Gastrocnemius medialis (tissue), 4 donors: ENCODE results near the gene DMAC2. TPM values are rescaled to one million over a fixed set of nuclear protein-coding genes. Genes with fewer than 3 reads are reported as not detected.
"Not testable (repeated sequence)": the region's sequence is repeated elsewhere in the genome, so short reads cannot be mapped to it uniquely, and the experiment has no call there.

ENCODE experiments used
- ATAC-seq, 2 donors: fragments of 150-250 bp; one replicate each; pipeline ENCODE4 v1.9.1; 2016
- DNase-seq, 2 donors: peaks; one replicate each; pipeline ENCODE4 v3.0.0-alpha.2; 2019
- H3K27ac ChIP-seq, 4 donors: fragments of 200-600 bp; sonication (generic); 1 replicate in 1 of 4; 2 replicates in 3 of 4; pipeline ENCODE4 v1.5.1; 2016 to 2018; ENCODE audit warnings: mild to moderate bottlenecking in 2 of 4, moderate library complexity in 1 of 4
- H3K27me3 ChIP-seq, 3 donors: fragments of 200-600 bp; sonication (generic) in 2 of 3; 1 replicate in 1 of 3; 2 replicates in 2 of 3; pipeline versions ENCODE4 v1.5.1 to v1.6.0; 2016 to 2019; ENCODE audit warnings: mild to moderate bottlenecking in 1 of 3, moderate library complexity in 1 of 3
- H3K36me3 ChIP-seq, 2 donors: fragments of 200-600 bp; sonication (generic) in 1 of 2; one replicate each; pipeline ENCODE4 v1.5.1; 2017 to 2018
- H3K4me1 ChIP-seq, 2 donors: fragments of 200-600 bp; sonication (generic) in 1 of 2; one replicate each; pipeline ENCODE4 v1.5.1; 2016 to 2017; ENCODE audit warnings: mild to moderate bottlenecking in 2 of 2
- H3K4me3 ChIP-seq, 4 donors: fragments of 200-600 bp; sonication (generic) in 3 of 4; 1 replicate in 1 of 4; 2 replicates in 3 of 4; pipeline ENCODE4 v1.5.1; 2016 to 2019; ENCODE audit warnings: mild to moderate bottlenecking in 2 of 4
- H3K9me3 ChIP-seq, 3 donors: fragments of 200-600 bp; sonication (generic) in 2 of 3; 1 replicate in 1 of 3; 2 replicates in 2 of 3; pipeline ENCODE4 v1.5.1; 2016 to 2019
- POLR2A ChIP-seq, 2 donors: fragments of 450-650 bp; IDR thresholded peaks; one replicate each; pipeline ENCODE4 v1.6.1; 2017; ENCODE audit warnings: antibody characterized with exemption in 2 of 2, mild to moderate bottlenecking in 2 of 2, moderate library complexity in 2 of 2
- in situ Hi-C, 4 donors: fragments of 200-750 bp; cut with MboI; loops; one replicate each; pipeline versions ENCODE4 v1.15.0 to v1.8.0; 2017; ENCODE audit warnings: low sequenced_read_pairs in 4 of 4
- intact Hi-C: fragments of 100-400 bp; cut with DNase I; formaldehyde crosslinking; loops from one replicate; pipeline ENCODE4 v1.15.1; 2023; ENCODE audit warnings: low total_unique reads
- total RNA-seq, 4 donors: library from RNA; depleted of rRNA; stranded (reverse); fragments of >200 nt; gene quantifications; one replicate each; pipeline versions ENCODE4 v1.1.0 to v1.2.3, GENCODE V29; 2016
- TF ChIP-seq, protein P1 (sequence below), 5 experiments: fragments of 450-650 bp in 3 of 5; fragments of 200-600 bp in 2 of 5; sonication (generic) in 2 of 5; IDR thresholded peaks in 4 of 5; conservative IDR thresholded peaks in 1 of 5; 1 replicate in 4 of 5; 2 replicates in 1 of 5; pipeline ENCODE4 v1.5.1; 2016 to 2019; ENCODE audit warnings: antibody characterized with exemption in 5 of 5, mild to moderate bottlenecking in 3 of 5, moderate library complexity in 3 of 5

DMAC2 gene
- total RNA-seq, 4 donors from 2014 or later, result 41.0 to 61.0 (median 49.8) TPM

DNA sequence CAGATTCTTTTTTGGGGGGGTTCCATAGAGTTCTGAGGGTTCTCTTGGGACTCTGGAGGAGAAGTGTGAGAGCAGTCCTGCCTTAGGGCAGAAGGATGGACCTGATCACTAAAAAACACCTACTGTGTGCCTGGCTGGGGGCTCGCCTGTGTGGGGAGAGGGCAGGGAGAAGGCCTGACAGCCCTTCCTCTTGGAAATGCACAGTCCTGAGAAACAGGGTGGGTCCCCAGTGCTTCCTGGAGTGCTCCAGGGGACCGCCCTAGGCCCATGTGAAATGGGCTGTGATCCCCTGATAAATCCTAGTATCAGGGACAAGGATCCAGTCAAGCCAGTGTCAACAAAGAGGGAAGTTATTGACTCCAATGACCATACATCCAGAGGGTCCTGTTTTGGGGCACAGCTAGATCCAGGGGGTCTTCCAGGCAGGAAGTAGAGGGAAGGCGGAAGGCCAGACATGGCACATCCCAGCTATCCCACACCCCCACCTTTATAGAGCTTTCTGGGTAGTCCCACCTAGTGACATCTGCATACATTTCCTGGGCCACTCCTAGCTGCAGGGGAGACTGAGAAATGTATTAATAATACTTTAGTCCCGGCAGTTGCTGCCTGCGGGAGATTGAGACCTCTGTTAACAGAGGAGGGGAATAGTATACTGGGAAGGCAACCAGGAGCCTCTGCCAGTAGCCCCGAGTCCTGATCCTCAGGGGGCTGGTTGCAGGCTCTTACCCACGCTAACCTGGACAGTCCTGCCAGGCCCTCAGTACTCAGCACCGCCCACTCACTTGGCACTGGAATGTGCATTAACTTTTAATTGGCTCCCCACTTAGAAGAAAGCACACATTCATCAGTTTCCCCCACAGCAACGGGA, 28.4 kb downstream of the DMAC2 start:
- peaks cover 58 to 77% of the 10 kb centered on the region in 2 donors for H3K4me1 ChIP-seq
- no peaks in the 10 kb centered on the region for H3K27me3 ChIP-seq
- intact Hi-C loops, result no loop called here
- in situ Hi-C loops, result no loop called here
- H3K27ac ChIP-seq, result peak overlapping the region; percentile 71 to 83 (median 80)
- peaks cover 0 to 17% of the 10 kb centered on the region in 2 donors for H3K36me3 ChIP-seq
- TF ChIP-seq, protein P1, sequence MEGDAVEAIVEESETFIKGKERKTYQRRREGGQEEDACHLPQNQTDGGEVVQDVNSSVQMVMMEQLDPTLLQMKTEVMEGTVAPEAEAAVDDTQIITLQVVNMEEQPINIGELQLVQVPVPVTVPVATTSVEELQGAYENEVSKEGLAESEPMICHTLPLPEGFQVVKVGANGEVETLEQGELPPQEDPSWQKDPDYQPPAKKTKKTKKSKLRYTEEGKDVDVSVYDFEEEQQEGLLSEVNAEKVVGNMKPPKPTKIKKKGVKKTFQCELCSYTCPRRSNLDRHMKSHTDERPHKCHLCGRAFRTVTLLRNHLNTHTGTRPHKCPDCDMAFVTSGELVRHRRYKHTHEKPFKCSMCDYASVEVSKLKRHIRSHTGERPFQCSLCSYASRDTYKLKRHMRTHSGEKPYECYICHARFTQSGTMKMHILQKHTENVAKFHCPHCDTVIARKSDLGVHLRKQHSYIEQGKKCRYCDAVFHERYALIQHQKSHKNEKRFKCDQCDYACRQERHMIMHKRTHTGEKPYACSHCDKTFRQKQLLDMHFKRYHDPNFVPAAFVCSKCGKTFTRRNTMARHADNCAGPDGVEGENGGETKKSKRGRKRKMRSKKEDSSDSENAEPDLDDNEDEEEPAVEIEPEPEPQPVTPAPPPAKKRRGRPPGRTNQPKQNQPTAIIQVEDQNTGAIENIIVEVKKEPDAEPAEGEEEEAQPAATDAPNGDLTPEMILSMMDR (IDR thresholded peaks at IDR 0.05 in 4 of 5, conservative IDR thresholded peaks at IDR 0.05 in 1 of 5), result no peak
- no peak for TF ChIP-seq POLR2A (IDR thresholded peaks at IDR 0.05)
- H3K9me3 ChIP-seq, result no peaks in the 10 kb centered on the region
- ATAC-seq, result no peak
- no peak overlapping the region for H3K4me3 ChIP-seq
- no peak for DNase-seq

DNA sequence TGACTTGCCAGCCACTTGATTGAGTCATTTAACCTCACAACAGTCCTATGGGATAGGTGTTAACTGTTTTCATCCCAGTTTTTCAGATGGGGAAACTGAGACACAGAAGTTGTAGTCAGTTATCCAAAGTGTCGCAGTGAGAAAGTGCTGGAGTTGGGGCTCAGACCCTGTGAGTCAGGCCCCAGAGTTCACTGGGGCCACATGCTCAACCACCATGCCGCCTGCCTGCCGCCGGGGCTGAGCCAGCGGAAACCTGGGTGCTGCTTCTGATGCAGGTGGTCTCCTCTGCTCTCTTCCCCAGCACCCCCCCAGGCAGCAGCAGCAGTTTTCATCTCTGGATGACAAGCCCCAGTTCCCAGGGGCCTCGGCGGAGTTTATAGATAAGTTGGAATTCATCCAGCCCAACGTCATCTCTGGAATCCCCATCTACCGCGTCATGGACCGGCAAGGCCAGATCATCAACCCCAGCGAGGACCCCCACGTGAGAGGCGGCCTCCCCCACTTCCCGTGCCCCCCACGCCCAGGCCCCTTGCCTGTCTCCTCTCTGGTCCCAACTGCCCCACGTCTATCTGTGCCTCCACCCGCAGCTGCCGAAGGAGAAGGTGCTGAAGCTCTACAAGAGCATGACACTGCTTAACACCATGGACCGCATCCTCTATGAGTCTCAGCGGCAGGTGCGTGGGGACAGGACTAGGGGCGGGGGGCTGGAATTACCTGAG, 29.2 kb downstream of the DMAC2 start:
- TF ChIP-seq, protein P1 (IDR thresholded peaks at IDR 0.05 in 4 of 5, conservative IDR thresholded peaks at IDR 0.05 in 1 of 5), result no peak
- no peak for TF ChIP-seq POLR2A (IDR thresholded peaks at IDR 0.05)
- Histone ChIP-seq H3K4me3 (no peak overlapping the region), H3K36me3 (peaks cover 0 to 16% of the 10 kb centered on the region in 2 donors), H3K27ac (peak overlapping the region; percentile 71 to 83 (median 80)), H3K27me3 (no peaks in the 10 kb centered on the region), H3K4me1 (peaks cover 57 to 77% of the 10 kb centered on the region in 2 donors), H3K9me3 (no peaks in the 10 kb centered on the region)
- DNase-seq (no peak), ATAC-seq (no peak)
- intact Hi-C loops (no loop called here), in situ Hi-C loops (no loop called here)

DNA sequence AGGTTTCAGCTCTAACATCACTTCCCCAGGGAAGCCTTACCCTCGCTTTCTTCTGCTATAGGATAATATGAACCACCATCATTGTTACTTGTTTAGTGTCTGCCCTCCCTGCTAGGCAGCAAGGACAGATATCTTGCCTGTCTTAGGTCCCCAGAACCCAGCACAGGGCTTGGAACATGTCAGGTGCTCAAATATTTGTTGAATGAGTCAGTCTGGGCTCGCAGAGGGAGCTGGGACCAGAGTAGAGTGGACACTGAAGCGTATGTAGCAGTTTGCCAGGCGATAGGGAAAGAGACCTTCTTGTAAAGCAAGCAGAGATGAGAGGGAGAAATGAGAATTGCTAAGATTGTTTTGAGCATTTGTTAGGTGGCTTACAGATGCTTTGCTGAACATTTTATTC, 30.4 kb downstream of the DMAC2 start:
- TF ChIP-seq, protein P1 (IDR thresholded peaks at IDR 0.05 in 4 of 5, conservative IDR thresholded peaks at IDR 0.05 in 1 of 5), result no peak
- no peak for TF ChIP-seq POLR2A (IDR thresholded peaks at IDR 0.05)
- H3K36me3 ChIP-seq, result peaks cover 0 to 11% of the 10 kb centered on the region in 2 donors
- intact Hi-C loops (no loop called here), in situ Hi-C loops (no loop called here)
- no peaks in the 10 kb centered on the region for H3K27me3 ChIP-seq
- H3K27ac ChIP-seq, result peak overlapping the region; percentile 31 to 83 (median 76)
- H3K4me1 ChIP-seq, result peaks cover 45 to 73% of the 10 kb centered on the region in 2 donors
- H3K9me3 ChIP-seq, result no peaks in the 10 kb centered on the region
- peak; percentile 67 to 81 for ATAC-seq
- H3K4me3 ChIP-seq, result no peak overlapping the region
- DNase-seq, result peak in 1 of 2 donors; percentile 68

DNA sequence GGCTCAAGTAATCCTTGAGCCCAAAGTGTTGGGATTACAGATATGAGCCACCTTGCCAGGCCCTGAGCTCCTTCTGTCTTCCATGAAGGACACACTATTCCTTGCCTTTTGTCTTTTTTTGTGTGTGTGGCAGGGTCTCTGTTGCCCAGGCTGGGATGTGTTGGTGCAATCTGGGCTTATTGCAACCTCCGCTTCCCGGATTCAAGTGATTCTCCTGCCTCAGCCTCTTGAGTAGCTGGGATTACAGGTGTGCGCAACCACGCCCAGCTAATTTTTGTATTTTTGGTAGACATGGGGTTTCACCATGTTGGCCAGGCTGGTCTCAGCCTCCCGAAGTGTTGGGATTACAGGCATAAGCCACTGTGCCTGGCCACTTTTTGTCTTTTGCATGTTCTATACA, 30.9 kb downstream of the DMAC2 start:
- H3K36me3 ChIP-seq, intact Hi-C loops: not testable (repeated sequence)

DNA sequence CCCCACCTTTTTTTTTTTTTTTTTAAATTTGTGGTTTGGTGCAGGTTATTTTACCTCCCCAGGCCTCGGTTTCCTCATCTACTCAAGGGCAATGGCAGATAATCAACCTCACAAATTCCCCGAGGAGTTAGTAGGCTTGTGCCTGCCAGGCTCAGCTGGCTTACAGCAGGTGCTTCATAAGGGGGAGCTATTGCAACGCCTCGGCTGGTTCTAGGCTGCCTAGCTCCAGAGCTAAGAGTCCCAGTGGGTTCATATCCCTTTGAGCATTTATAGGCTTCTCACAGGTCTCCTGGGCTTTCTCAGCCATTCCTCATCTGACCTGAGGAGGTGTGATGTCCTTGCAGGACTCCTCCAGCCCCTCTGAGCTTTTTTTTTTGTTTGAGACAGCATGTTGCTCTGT, 31.5 kb downstream of the DMAC2 start:
- peak overlapping the region in 3 of 4 donors; percentile 18 to 81 (median 31) for H3K27ac ChIP-seq
- no peak for ATAC-seq

More for the DNA sequence above, 30.9 kb downstream of the DMAC2 start:
- ATAC-seq, in situ Hi-C loops, H3K4me3 ChIP-seq, DNase-seq, H3K9me3 ChIP-seq, H3K27me3 ChIP-seq: not testable (repeated sequence)
- Histone ChIP-seq H3K4me1 (peaks cover 44 to 68% of the 10 kb centered on the region in 2 donors), H3K27ac (peak overlapping the region; percentile 31 to 83 (median 76))

More for the DNA sequence above, 31.5 kb downstream of the DMAC2 start:
- Histone ChIP-seq H3K36me3 (peaks cover 0 to 10% of the 10 kb centered on the region in 2 donors), H3K9me3 (no peaks in the 10 kb centered on the region), H3K4me3 (no peak overlapping the region), H3K4me1 (peaks cover 45 to 67% of the 10 kb centered on the region in 2 donors), H3K27me3 (no peaks in the 10 kb centered on the region)
- TF ChIP-seq, protein P1 (IDR thresholded peaks at IDR 0.05 in 4 of 5, conservative IDR thresholded peaks at IDR 0.05 in 1 of 5), result no peak
- no peak for TF ChIP-seq POLR2A (IDR thresholded peaks at IDR 0.05)
- no peak for DNase-seq
- intact Hi-C loops, result no loop called here
- in situ Hi-C loops, result no loop called here
